K562 (cell line): Measurements from ENCODE around the gene BRINP1. TPM values are rescaled to one million over a fixed set of nuclear protein-coding genes. Genes with fewer than 3 reads are reported as not detected.

ENCODE experiments used
- ATAC-seq: fragments of 200-7000 bp; cut with Tn5 transposase; 3 replicates; pipeline ENCODE4 v1.9.1; 2020; ENCODE audit warnings: moderate library complexity
- BruUV-seq: library from RNA; stranded (reverse); fragments of 400-500 nt; replicated peaks from 2 replicates; lab custom pipeline; 2021; lab: Mats Ljungman, UMichigan
- CTCF ChIA-PET: fragments of 300-600 bp; formaldehyde crosslinking; extraction: SDS; loops from one replicate; lab custom pipeline; 2021; ENCODE audit warnings: low intra/inter-chr PET ratio; lab: Yijun Ruan, JAX
- POLR2A ChIA-PET: fragments of 300-600, 350-650 bp; sonication (Branson Sonifier 250); formaldehyde crosslinking; extraction: SDS; loops from one replicate; lab custom pipeline; 2021; ENCODE audit warnings: antibody characterized with exemption, inconsistent platforms; lab: Yijun Ruan, JAX
- DNase-seq, 4 experiments: peaks; one replicate each; pipeline versions ENCODE4 v3.0.0 to v3.0.0-alpha.2; 2011 to 2018; ENCODE audit warnings: low spot score in 3 of 4, mixed read lengths in 3 of 4; ENCODE audit errors: extremely low read depth in 1 of 4
- FAIRE-seq: peaks from 2 replicates; lab custom pipeline; 2011; peaks lifted over from hg19 to GRCh38; lab: Jason Lieb, UNC
- H2AFZ ChIP-seq: 2 replicates; pipeline ENCODE4 v1.6.0; 2011; ENCODE audit warnings: low read depth, low read length, control low read depth, inconsistent platforms
- H3K27ac ChIP-seq: fragments of 200-600 bp; 3 replicates; pipeline ENCODE4 v1.8.0; 2011; ENCODE audit warnings: low read depth, mild to moderate bottlenecking, control low read depth, inconsistent platforms, low read length, moderate library complexity, mixed read lengths; ENCODE audit errors: extremely low read depth
- H3K27me3 ChIP-seq, 2 experiments: fragments of 300-600 bp in 1 of 2; 2 replicates in 1 of 2; 3 replicates in 1 of 2; pipeline versions ENCODE4 v1.6.0 to v1.8.0; 2011; ENCODE audit warnings: inconsistent platforms in 2 of 2, low read length in 2 of 2, mild to moderate bottlenecking in 1 of 2, mixed read lengths in 1 of 2, moderate library complexity in 1 of 2; ENCODE audit not compliant: control insufficient read depth in 2 of 2, insufficient read depth in 2 of 2
- H3K36me3 ChIP-seq: fragments of 300-600 bp; 3 replicates; pipeline ENCODE4 v1.8.0; 2011; ENCODE audit warnings: mild to moderate bottlenecking, low read length, inconsistent platforms; ENCODE audit not compliant: control insufficient read depth, insufficient read depth
- H3K4me1 ChIP-seq, 2 experiments: fragments of 200-600 bp in 1 of 2; replicated peaks in 1 of 2; 2 replicates in 1 of 2; 3 replicates in 1 of 2; pipeline versions ENCODE4 v1.5.1 to v1.8.0; 2011; ENCODE audit warnings: inconsistent platforms in 2 of 2, low read length in 2 of 2, mild to moderate bottlenecking in 1 of 2, mixed read lengths in 1 of 2, moderate library complexity in 1 of 2; ENCODE audit not compliant: control insufficient read depth in 2 of 2, insufficient read depth in 2 of 2
- H3K4me2 ChIP-seq: 2 replicates; pipeline ENCODE4 v1.6.1; 2011; ENCODE audit warnings: low read length, control low read depth, inconsistent platforms, mixed read lengths; ENCODE audit not compliant: insufficient read depth
- H3K4me3 ChIP-seq: fragments of 200-600 bp; sonication (generic), shearing (Covaris generic); 2 replicates; pipeline ENCODE4 v1.5.1; 2016; ENCODE audit warnings: control low read depth, inconsistent platforms
- H3K79me2 ChIP-seq: fragments of 200-600 bp; 3 replicates; pipeline ENCODE4 v1.8.0; 2011; ENCODE audit warnings: low read length, inconsistent platforms; ENCODE audit not compliant: control insufficient read depth, insufficient read depth
- H3K9ac ChIP-seq, 2 experiments: 2 replicates each; pipeline versions ENCODE4 v1.6.0 to v1.6.1; 2011; ENCODE audit warnings: low read depth in 2 of 2, low read length in 2 of 2, control low read depth in 1 of 2, inconsistent platforms in 1 of 2, mild to moderate bottlenecking in 1 of 2, mixed read lengths in 1 of 2; ENCODE audit not compliant: insufficient read depth in 1 of 2
- H3K9me1 ChIP-seq: one replicate; pipeline ENCODE4 v1.6.0; 2011; ENCODE audit warnings: inconsistent platforms, mild to moderate bottlenecking, low read length, moderate library complexity; ENCODE audit not compliant: control insufficient read depth, insufficient read depth
- H3K9me3 ChIP-seq: replicated peaks from 2 replicates; pipeline ENCODE4 v1.5.1; 2011; ENCODE audit warnings: low read depth, low read length, inconsistent platforms; ENCODE audit not compliant: control insufficient read depth, insufficient read depth
- H4K20me1 ChIP-seq: replicated peaks from 2 replicates; pipeline ENCODE4 v1.6.1; 2011; ENCODE audit warnings: low read length, inconsistent platforms, mixed read lengths; ENCODE audit not compliant: control insufficient read depth, insufficient read depth
- NCOA1 ChIP-seq: fragments of 450-650 bp; IDR thresholded peaks from 2 replicates; pipeline ENCODE4 v1.6.1; 2016; ENCODE audit warnings: low read depth
- NFRKB ChIP-seq: fragments of 450-650 bp; IDR thresholded peaks from 2 replicates; pipeline ENCODE4 v1.6.1; 2016; ENCODE audit warnings: low read depth
- NR4A1 ChIP-seq, 2 experiments: fragments of 250-450 bp in 1 of 2; fragments of 450-650 bp in 1 of 2; sonication (Bioruptor Pico) in 1 of 2; IDR thresholded peaks; 2 replicates each; pipeline versions ENCODE4 v1.4.0 to v1.6.1; 2016 to 2020; ENCODE audit warnings: mild to moderate bottlenecking in 2 of 2, missing compliant biosample characterization in 1 of 2, missing genetic modification characterization in 1 of 2, moderate library complexity in 1 of 2
- PHTF2 ChIP-seq: fragments of 250-450 bp; sonication (Bioruptor Pico); IDR thresholded peaks from 2 replicates; pipeline ENCODE4 v1.5.0; 2021; ENCODE audit warnings: mild to moderate bottlenecking
- SRSF3 ChIP-seq: fragments of 200-400 bp; formaldehyde crosslinking; IDR thresholded peaks from 2 replicates; pipeline ENCODE4 v1.6.1; 2016; ENCODE audit warnings: mild to moderate bottlenecking, low read length, moderate library complexity; ENCODE audit not compliant: insufficient read depth
- ZBTB5 ChIP-seq: fragments of 450-650 bp; IDR thresholded peaks from 2 replicates; pipeline ENCODE4 v1.6.1; 2017; ENCODE audit warnings: antibody characterized with exemption
- ZNF124 ChIP-seq: sonication (generic); formaldehyde crosslinking; IDR thresholded peaks from 2 replicates; pipeline ENCODE4 v1.8.1; 2022; ENCODE audit warnings: missing genetic modification reagents
- ZNF316 ChIP-seq: fragments of 450-650 bp; IDR thresholded peaks from 2 replicates; pipeline ENCODE4 v1.6.1; 2016
- ZNF699 ChIP-seq: fragments of 250-450 bp; sonication (Bioruptor Pico); IDR thresholded peaks from 2 replicates; pipeline ENCODE4 v1.8.0; 2021; ENCODE audit warnings: mild to moderate bottlenecking, moderate library complexity; ENCODE audit not compliant: insufficient replicate concordance
- WGBS: fragments of 100-300 bp; shearing (Covaris generic); methylation state at CpG from one replicate; pipeline ENCODE4 v1.1.6; 2016; ENCODE audit warnings: low coverage, mixed read lengths; ENCODE audit not compliant: insufficient coverage; ENCODE audit errors: missing lambda C conversion rate; 5-methylcytosine and 5-hydroxymethylcytosine counted together
- in situ Hi-C: fragments of 300-500 bp; cut with MboI; formaldehyde crosslinking; loops from 4 replicates; pipeline ENCODE4 v1.15.0; 2018; ENCODE audit warnings: inconsistent platforms, mixed read lengths
- intact Hi-C: fragments of 100-400 bp; cut with micrococcal nuclease; formaldehyde crosslinking; loops from 2 replicates; pipeline ENCODE4 v1.14.2; 2022
- polyA plus RNA-seq, 8 experiments: library from polyadenylated mRNA; depleted of rRNA in 4 of 8; stranded (reverse) in 5 of 8; unstranded in 3 of 8; fragments of >200 nt; fragmentation: Nextera tagmentation in 2 of 8; fragmentation: Illumina TruSeq in 1 of 8; extraction: Ambion mirVana in 2 of 8; extraction: Trizol in 1 of 8; gene quantifications; 2 replicates each; pipeline versions ENCODE4 v1.2.1 to v1.2.3, GENCODE V29; 2011 to 2014; ENCODE audit warnings: inconsistent platforms in 1 of 8, missing spikeins in 1 of 8
- total RNA-seq, 7 experiments: library from RNA; depleted of rRNA in 6 of 7; stranded (reverse); fragments of >200 nt in 6 of 7; fragmentation: Illumina TruSeq in 2 of 7; extraction: Trizol in 2 of 7; gene quantifications; 2 replicates each; pipeline versions ENCODE4 v1.2.1 to v1.2.3, GENCODE V29; 2011 to 2021; ENCODE audit warnings: low replicate concordance in 1 of 7
- TF ChIP-seq, protein P1 (sequence below): sonication (generic); formaldehyde crosslinking; IDR thresholded peaks from 2 replicates; pipeline ENCODE4 v1.8.1; 2023; ENCODE audit warnings: mild to moderate bottlenecking, missing genetic modification reagents
- TF ChIP-seq, protein P2 (sequence below): fragments of 250-450 bp; sonication (Bioruptor Pico); IDR thresholded peaks from 2 replicates; pipeline ENCODE4 v1.8.0; 2022; ENCODE audit warnings: moderate library complexity, mild to moderate bottlenecking, inconsistent platforms

Gene BRINP1
- total and polyA plus RNA-seq, 9 of the 15 experiments (the other 6 are each of a cell fraction or from before 2014, with no cell fraction given) = not detected

GRCh38 chr9:119273325-119273904 lies 95.8 kb downstream of the BRINP1 start:
- H3K27me3 ChIP-seq = no peaks in the 10 kb centered on the region
- FAIRE-seq = no peak
- intact Hi-C loops = no loop called here
- DNase-seq = no peak
- H3K36me3 ChIP-seq = no peaks in the 10 kb centered on the region
- H3K79me2 ChIP-seq = no peaks in the 10 kb centered on the region
- no peak overlapping the region for H3K4me3 ChIP-seq
- no peaks in the 10 kb centered on the region for H4K20me1 ChIP-seq
- ChIA-PET CTCF (no interaction called here), POLR2A (no interaction called here)
- no peak overlapping the region for H3K27ac ChIP-seq
- no peak for ATAC-seq
- no peaks in the 10 kb centered on the region for H3K9me1 ChIP-seq
- no peak overlapping the region for H3K9ac ChIP-seq
- no peaks in the 10 kb centered on the region for H3K4me1 ChIP-seq
- H3K9me3 ChIP-seq = no peaks in the 10 kb centered on the region; the same call in 1 of the 2 replicates
- in situ Hi-C loops = no loop called here
- H3K4me2 ChIP-seq = no peak overlapping the region
- no TSS peak for BruUV-seq
- WGBS = 0% methylated on average over 5 of the region's 5 CpGs
- no peak for TF ChIP-seq NCOA1
- TF ChIP-seq ZNF124 = no peak
- no peak overlapping the region for H2AFZ ChIP-seq

- FAIRE-seq (no peak), ATAC-seq (no peak), DNase-seq (no peak)
- Histone ChIP-seq H3K4me2 (no peak overlapping the region), H3K4me3 (no peak overlapping the region), H4K20me1 (no peaks in the 10 kb centered on the region), H3K9me3 (no peaks in the 10 kb centered on the region; the same call in 1 of the 2 replicates), H3K4me1 (no peaks in the 10 kb centered on the region), H3K27ac (no peak overlapping the region), H2AFZ (no peak overlapping the region), H3K36me3 (no peaks in the 10 kb centered on the region), H3K9ac (no peak overlapping the region), H3K27me3 (no peaks in the 10 kb centered on the region), H3K9me1 (no peaks in the 10 kb centered on the region), H3K79me2 (no peaks in the 10 kb centered on the region)
- in situ Hi-C loops (no loop called here), intact Hi-C loops (no loop called here)
- ChIA-PET CTCF (no interaction called here), POLR2A (no interaction called here)
- BruUV-seq = no TSS peak
- 2% methylated on average over 5 of the region's 5 CpGs for WGBS
- TF ChIP-seq, protein P1, sequence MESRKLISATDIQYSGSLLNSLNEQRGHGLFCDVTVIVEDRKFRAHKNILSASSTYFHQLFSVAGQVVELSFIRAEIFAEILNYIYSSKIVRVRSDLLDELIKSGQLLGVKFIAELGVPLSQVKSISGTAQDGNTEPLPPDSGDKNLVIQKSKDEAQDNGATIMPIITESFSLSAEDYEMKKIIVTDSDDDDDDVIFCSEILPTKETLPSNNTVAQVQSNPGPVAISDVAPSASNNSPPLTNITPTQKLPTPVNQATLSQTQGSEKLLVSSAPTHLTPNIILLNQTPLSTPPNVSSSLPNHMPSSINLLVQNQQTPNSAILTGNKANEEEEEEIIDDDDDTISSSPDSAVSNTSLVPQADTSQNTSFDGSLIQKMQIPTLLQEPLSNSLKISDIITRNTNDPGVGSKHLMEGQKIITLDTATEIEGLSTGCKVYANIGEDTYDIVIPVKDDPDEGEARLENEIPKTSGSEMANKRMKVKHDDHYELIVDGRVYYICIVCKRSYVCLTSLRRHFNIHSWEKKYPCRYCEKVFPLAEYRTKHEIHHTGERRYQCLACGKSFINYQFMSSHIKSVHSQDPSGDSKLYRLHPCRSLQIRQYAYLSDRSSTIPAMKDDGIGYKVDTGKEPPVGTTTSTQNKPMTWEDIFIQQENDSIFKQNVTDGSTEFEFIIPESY = no peak
- TF ChIP-seq NR4A1 (CRISPR knock-in tag; IDR thresholded peaks at IDR 0.05) = no peak
- no peak for TF ChIP-seq NR4A1 (tag; IDR thresholded peaks at IDR 0.05)
- no peak for TF ChIP-seq ZNF316
- no peak for TF ChIP-seq ZBTB5
- no peak for TF ChIP-seq SRSF3
- no peak for TF ChIP-seq ZNF699 (CRISPR knock-in tag)
- TF ChIP-seq PHTF2 = no peak
- TF ChIP-seq, protein P2, sequence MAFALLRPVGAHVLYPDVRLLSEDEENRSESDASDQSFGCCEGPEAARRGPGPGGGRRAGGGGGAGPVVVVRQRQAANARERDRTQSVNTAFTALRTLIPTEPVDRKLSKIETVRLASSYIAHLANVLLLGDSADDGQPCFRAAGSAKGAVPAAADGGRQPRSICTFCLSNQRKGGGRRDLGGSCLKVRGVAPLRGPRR (CRISPR knock-in tag) = no peak
- no peak for TF ChIP-seq NFRKB
Measured at GRCh38 chr9:119272500-119273211, 96.6 kb downstream of the BRINP1 start.
